BE2C (cell line): Measurements from ENCODE around the gene RHOU.

Experiments used
- DNase-seq: peaks from one replicate; pipeline ENCODE4 v3.0.0-alpha.2; 2020
- H3K27me3 ChIP-seq: fragments of 250-450 bp; sonication (Bioruptor Pico); 2 replicates; pipeline ENCODE4 v1.5.1; 2020; ENCODE audit warnings: mild to moderate bottlenecking
- H3K36me3 ChIP-seq: fragments of 250-450 bp; sonication (Bioruptor Pico); 2 replicates; pipeline ENCODE4 v1.5.1; 2020; ENCODE audit warnings: mild to moderate bottlenecking
- H3K4me1 ChIP-seq: fragments of 250-450 bp; sonication (Bioruptor Pico); 2 replicates; pipeline ENCODE4 v1.5.1; 2020
- H3K4me3 ChIP-seq: 2 replicates; pipeline ENCODE4 v1.5.1; 2011; ENCODE audit warnings: low read depth, low read length
- H3K9me3 ChIP-seq: fragments of 250-450 bp; sonication (Bioruptor Pico); 2 replicates; pipeline ENCODE4 v1.5.1; 2020
- CTCF ChIP-seq: IDR thresholded peaks from 2 replicates; pipeline ENCODE4 v1.5.1; 2012; ENCODE audit warnings: mild to moderate bottlenecking, low read depth, low read length

Gene RHOU

DNA sequence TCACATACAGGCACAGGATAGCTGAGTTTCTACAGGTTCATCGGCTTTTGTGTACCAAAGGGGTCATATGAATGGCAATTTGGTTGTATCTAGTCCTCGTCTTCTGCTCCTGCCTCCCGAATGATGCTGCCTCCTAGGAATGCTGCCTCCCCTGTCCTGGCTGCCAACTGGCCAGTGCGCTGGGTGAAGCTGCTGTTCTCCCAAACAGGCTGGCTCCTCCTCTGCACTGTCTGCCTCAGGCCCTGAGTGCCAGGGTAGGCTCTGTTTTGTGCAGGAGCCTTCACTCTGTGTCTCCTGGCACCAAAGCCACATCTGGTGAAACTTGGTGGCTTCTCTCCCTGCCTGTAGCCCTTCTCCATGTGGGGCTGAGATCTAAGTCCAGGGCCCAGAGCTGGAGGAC lies 60.3 kb downstream of the RHOU start:
- Histone ChIP-seq H3K4me1 (no peaks in the 10 kb centered on the region), H3K27me3 (no peaks in the 10 kb centered on the region), H3K4me3 (no peak overlapping the region), H3K36me3 (no peaks in the 10 kb centered on the region), H3K9me3 (no peaks in the 10 kb centered on the region)
- no peak for TF ChIP-seq CTCF
- no peak for DNase-seq
